Right ventricle myocardium superior (tissue), 1 donor: Measurements from ENCODE around the gene URB2. TPM values are rescaled to one million over a fixed set of nuclear protein-coding genes. Genes with fewer than 3 reads are reported as not detected.
A peak's percentile ranks its signal among the peaks of the same experiment; 100 is the strongest.
"Not testable (repeated sequence)": the region's sequence is repeated elsewhere in the genome, so short reads cannot be mapped to it uniquely, and the experiment has no call there.

ENCODE experiments used
- ATAC-seq: fragments of 200-7000 bp; cut with Tn5 transposase; one replicate; pipeline ENCODE4 v1.9.1; 2020; ENCODE audit warnings: mild to moderate bottlenecking; ENCODE audit not compliant: poor library complexity
- DNase-seq: peaks from one replicate; pipeline ENCODE4 v3.0.0-alpha.2; 2020
- intact Hi-C: fragments of 100-400 bp; cut with DNase I; formaldehyde crosslinking; loops from one replicate; pipeline ENCODE4 v1.11.2; 2022
- long read RNA-seq: library from polyadenylated mRNA; unstranded; transcript quantifications from one replicate; pipeline ENCODE4 v2.0.0, GENCODE V29; 2021
- total RNA-seq: library from RNA; stranded (reverse); fragmentation: NEBNext Ultra II Directional; extraction: Animal tissue kit (Norgen Biotek cat#: 25700); gene quantifications from one replicate; pipeline ENCODE4 v1.2.1, GENCODE V29; 2021
- donor health status: DM: no; HTN: yes; CAD: no; lungs with severe emphysema.

Gene URB2
- 3.2 TPM for total RNA-seq
- long read RNA-seq, full-length matches to known transcripts: 6 of 10 reads
- long read RNA-seq, partial matches to known transcripts: 4 of 10 reads
- long read RNA-seq, other reads (novel, unspliced or antisense): 0 of 10 reads

- intact Hi-C loops: no loop called here
- DNase-seq (peak; percentile 91), ATAC-seq (peak; percentile 99)
These were observed at the start of gene URB2, which contains the start of gene TAF5L for GRCh38 chr1:229625915-229626831. URB2 (plus strand) TSS chr1:229626247; CDS start chr1:229627634, 1,387 bp downstream. TAF5L (minus strand) TSS chr1:229626122; CDS start chr1:229614482, 11,640 bp downstream.

DNA sequence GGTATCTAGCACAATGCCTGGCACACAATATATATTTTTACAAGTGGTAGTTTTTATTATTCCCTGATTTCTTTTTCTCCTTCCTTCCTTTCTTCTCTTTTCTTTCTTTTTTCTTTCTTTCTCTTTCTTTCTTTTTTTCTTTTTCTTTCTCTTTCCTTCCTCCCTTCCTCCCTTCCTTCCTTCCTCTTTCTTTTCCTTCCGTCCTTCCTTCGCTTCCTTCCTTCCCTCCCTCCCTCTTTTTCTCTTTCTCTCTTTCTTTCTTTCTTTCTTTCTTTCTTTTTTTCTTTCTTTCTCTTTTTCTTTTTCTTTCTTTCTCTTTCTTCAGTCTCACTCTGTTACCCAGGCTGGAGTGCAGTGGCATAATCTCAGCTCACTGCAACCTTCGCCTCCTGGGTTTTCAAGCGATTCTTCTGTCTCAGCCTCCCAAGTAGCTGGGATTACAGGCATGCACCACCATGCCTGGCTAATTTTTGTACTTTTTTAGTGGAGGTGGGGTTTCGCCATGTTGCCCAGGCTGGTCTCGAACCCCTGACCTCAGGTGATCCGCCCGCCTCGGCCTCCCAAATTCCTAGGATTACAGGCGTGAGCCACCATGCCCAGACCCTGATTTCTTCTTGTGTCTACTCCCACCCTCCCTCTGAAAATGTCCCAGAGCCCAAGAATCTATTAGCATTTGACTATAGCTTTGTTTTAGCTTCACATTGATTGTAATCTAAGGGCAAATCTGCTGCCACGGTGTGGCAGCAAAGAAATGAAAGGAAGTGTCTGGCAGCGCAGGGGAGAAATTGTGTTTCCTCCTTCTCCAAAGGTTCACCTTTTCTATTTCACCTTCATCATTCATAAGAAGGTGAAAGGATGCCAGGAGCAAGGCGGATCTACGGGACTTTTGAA is 47.6 kb upstream of the URB2 start:
- DNase-seq (no peak), ATAC-seq (no peak)
- intact Hi-C loops: no loop called here

- DNase-seq (peak; percentile 73), ATAC-seq (peak; percentile 87)
- intact Hi-C loops: no loop called here
These were observed 46.9 kb upstream of the URB2 start for GRCh38 chr1:229579059-229579673.

DNA sequence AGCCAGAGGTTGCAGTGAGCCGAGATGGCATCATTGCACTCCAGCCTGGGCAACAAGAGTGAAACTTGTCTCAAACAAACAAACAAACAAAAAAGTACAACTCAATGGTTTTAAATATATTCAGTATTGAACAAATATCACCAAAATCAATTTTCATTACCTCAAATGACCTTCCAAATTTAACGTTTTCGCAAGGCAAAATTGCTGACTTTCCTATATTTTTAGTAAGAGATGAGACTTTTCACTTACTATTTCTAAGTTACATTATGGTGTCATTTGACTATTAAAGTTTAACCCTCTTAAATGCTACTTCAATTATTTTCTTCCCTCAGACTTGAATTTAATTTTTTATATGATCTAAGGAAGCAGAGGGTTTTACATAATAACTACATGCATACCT is 44.6 kb upstream of the URB2 start:
- ATAC-seq: no peak
- intact Hi-C loops: no loop called here
- DNase-seq: no peak

DNA sequence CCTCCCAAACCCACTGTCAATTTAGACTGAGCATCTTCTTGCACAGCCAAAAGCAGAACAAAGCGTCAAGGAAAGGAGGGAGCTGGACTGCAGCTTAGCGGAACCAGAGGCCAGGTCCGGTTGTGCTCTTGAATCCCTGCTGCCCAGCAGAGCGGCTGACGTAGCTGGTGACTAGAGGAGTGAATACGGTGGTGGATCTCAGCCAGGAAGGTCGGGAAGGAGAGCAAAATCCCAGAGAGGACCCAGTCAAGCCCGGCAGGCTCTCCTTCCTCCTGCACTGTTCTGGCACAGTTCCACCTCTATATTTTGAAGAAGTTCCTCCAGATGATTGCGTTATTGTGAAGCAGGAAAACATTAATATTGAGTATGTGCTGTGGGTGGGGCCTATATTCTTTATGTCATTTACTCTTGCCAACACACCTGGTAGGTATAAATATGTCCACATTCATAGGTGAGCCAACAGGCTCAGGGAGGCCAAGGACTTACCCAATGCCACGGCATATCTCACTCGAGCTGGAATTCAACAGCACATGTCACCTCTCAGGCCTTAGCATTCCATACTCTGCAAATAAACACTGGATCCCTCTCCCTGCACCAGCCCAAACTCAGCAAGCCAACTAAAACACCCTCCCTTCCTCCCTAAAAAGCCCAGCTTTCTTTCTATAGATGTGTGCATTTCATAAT is 43.9 kb upstream of the URB2 start:
- ATAC-seq (peak; percentile 77), DNase-seq (peak; percentile 70)
- intact Hi-C loops: no loop called here

DNA sequence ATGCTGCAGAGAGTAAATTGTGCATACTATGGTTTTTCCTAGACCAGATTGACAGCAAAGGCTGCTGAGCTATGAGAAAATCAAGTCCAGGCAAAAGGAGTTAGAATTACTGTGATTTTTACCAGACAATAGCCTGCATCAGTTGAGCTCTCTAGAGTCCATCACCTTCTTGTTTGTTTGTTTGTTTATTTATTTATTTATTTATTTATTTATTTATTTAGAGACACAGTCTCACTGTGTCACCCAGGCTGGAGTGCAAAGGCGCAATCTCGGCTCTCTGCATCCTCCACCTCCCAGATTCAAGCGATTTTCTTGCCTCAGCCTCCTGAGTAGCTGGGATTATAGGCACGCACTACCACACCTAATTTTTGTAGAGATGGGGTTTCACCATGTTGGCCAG is 43.3 kb upstream of the URB2 start:
- no peak for ATAC-seq
- no peak for DNase-seq
- intact Hi-C loops: no loop called here

GRCh38 chr1:229585338-229585737 is 40.7 kb upstream of the URB2 start:
- intact Hi-C loops: no loop called here
- no peak for ATAC-seq
- no peak for DNase-seq

DNA sequence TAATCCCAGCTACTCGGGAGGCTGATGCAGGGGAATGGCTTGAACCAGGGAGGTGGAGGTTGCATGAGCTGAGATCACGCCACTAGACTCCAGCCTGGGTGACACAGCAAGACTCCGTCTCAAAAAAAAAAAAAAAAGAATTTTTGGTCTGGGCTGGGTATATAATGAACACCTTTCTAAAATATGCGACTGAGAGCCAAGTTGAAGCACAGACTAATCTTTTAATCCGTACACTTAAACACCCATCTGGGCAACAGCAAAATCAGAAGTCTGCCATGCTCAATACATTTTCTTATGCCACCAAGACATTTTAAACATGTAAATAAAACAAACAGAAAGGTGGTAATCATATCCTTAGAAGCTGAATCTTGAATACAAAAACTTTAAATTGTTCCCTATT is 35.9 kb upstream of the URB2 start:
- ATAC-seq (no peak), DNase-seq (no peak)
- intact Hi-C loops: no loop called here

- no peak for DNase-seq
- no peak for ATAC-seq
- intact Hi-C loops: no loop called here
These were observed 32.2 kb upstream of the URB2 start for GRCh38 chr1:229593800-229594199.

GRCh38 chr1:229594227-229595008 is 31.6 kb upstream of the URB2 start:
- intact Hi-C loops: no loop called here
- no peak for ATAC-seq
- DNase-seq: no peak

DNA sequence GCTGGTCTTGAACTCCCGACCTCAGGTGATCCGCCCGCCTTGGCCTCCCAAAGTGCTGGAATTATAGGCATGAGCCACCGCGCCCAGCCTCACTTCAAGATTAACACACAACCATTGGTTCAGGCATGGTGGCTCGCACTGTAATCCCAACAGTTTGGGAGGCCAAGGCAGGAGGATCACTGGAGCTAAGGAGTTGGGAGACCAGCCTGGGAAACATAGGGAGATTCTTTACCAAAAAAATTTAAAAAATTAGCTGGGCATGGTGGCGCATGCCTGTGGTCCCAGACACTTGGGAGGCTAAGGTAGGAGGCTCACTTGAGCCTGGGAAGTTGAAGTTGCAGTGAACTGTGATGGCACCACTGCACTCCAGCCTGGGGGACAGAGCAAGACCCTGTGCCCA is 30.2 kb upstream of the URB2 start:
- intact Hi-C loops, ATAC-seq, DNase-seq: not testable (repeated sequence)

GRCh38 chr1:229596925-229597699 is 28.9 kb upstream of the URB2 start:
- intact Hi-C loops: no loop called here
- ATAC-seq: peak; percentile 94
- peak; percentile 66 for DNase-seq

DNA sequence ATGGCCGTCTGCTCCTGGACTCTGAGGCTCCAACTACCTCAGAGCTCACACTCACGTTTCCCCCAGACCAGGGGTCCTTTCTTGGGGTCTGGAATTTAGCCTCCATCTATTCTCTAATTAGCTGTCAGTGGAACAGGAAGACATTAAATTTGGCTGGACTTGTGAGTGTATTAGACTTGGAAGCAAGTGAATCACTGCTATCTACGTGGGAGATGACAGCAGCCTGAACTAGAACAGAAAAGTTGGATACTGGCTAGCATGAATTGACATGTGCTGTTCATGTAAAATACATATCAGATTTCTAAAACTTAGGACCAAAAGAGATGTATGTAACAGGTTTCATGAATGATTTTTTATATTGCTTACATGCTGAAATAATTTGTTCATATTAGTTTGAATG is 28.2 kb upstream of the URB2 start:
- intact Hi-C loops: no loop called here
- DNase-seq (no peak), ATAC-seq (peak; percentile 40)

DNA sequence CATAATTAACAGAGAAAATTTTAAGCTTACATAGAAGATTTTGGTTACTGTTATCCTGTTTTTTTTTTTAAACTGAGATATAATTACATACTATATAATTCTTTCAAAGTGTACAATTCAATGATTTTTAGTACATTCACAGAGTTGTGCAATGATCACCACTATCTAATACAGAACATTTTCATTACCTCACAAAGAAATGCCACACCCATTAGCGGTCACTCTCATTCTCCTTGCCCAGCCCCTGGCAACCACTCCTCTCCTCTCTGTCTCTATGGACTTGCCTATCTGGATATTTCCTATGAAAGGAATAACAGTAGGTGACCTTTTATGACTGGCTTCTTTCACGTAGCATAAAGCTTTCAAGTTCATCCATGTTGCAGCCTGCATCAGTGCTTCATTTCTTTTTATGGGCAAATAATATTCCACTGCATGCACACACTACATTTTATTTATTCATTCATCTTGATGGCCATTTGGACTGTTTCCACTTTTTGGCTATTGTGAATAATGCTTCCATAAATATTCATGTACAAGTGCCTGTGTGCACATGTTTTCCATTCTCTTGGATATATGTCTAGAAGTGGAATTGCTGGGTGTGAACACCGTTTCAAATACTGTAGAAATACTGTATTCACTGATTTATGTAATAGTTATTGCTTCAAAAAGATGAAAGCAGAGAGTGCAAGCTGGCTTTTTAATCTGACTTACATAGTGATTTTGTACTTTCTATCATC is 26.7 kb upstream of the URB2 start:
- ATAC-seq (no peak), DNase-seq (no peak)
- intact Hi-C loops: no loop called here

DNA sequence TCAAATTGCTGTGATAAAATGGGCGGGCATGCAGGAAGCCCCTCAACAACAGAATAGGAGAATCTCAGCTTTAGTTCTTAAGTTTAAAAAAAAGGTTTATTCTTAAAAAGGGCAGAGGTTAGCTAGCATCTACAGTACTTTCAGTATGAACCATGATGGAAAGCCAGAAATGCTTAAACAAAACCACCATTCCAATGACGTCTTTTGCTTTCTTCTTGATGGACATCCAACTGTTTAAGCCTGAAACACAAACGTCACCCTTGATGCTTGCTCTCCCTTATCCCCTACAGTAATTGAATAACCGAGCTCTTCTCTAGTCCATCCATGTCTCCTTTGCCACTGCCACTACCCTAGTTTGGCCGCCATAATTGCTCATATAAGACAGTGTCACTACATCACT is 25.8 kb upstream of the URB2 start:
- DNase-seq: no peak
- intact Hi-C loops: no loop called here
- no peak for ATAC-seq

- intact Hi-C loops: no loop called here
- ATAC-seq (no peak), DNase-seq (no peak)
These were observed 22.6 kb upstream of the URB2 start for GRCh38 chr1:229603371-229604005.
